ENCODE data around the gene PAF1.

The PAF1 gene

GRCh38 chr19:39390451-39390750, 505 bp downstream of the PAF1 start:
- H3K36me3 ChIP-seq (ENCODE audit: insufficient read depth, insufficient read length, low read length), result peaks cover 64% of the 10 kb centered on the region
- no peak for DNase-seq (ENCODE audit: low read depth, low spot score)
- TF ChIP-seq YY1 (IDR thresholded peaks at IDR 0.05; ENCODE audit: insufficient read depth, insufficient read length), result no peak
- no peak for TF ChIP-seq ZNF274 (IDR thresholded peaks at IDR 0.05; ENCODE audit: low read depth, low read length)
- TF ChIP-seq SUZ12 (IDR thresholded peaks at IDR 0.05; ENCODE audit: extremely low read depth, insufficient read depth, insufficient read length), result no peak

GRCh38 chr19:39389631-39390414, 1.1 kb downstream of the PAF1 start:
- H3K4me1 ChIP-seq (ENCODE audit: insufficient read depth, insufficient read length), result peaks cover 3% of the 10 kb centered on the region
- no peaks in the 10 kb centered on the region for H3K9me3 ChIP-seq (ENCODE audit: insufficient read depth, low read length)
- no peak for DNase-seq (ENCODE audit: low read depth, low spot score)
- TF ChIP-seq SUZ12 (IDR thresholded peaks at IDR 0.05; ENCODE audit: extremely low read depth, insufficient read depth, insufficient read length), result no peak
- TF ChIP-seq YY1 (IDR thresholded peaks at IDR 0.05; ENCODE audit: insufficient read depth, insufficient read length), result no peak
- TF ChIP-seq ZNF274 (IDR thresholded peaks at IDR 0.05; ENCODE audit: low read depth, low read length), result no peak
- H3K4me3 ChIP-seq (ENCODE audit: insufficient read length, low read depth), result peak overlapping the region; percentile 97
- no peaks in the 10 kb centered on the region for H3K27me3 ChIP-seq (ENCODE audit: insufficient read depth, insufficient read length)
- H3K36me3 ChIP-seq (ENCODE audit: insufficient read depth, insufficient read length, low read length), result peaks cover 64% of the 10 kb centered on the region
- peak overlapping the region; percentile 92 for H3K9ac ChIP-seq (ENCODE audit: insufficient read length, low read depth)

More at GRCh38 chr19:39390451-39390750, 505 bp downstream of the PAF1 start:
- peak overlapping the region; percentile 97 for H3K4me3 ChIP-seq (ENCODE audit: insufficient read length, low read depth)
- no peaks in the 10 kb centered on the region for H3K9me3 ChIP-seq (ENCODE audit: insufficient read depth, low read length)
- H3K9ac ChIP-seq (ENCODE audit: insufficient read length, low read depth), result peak overlapping the region; percentile 92
- no peaks in the 10 kb centered on the region for H3K4me1 ChIP-seq (ENCODE audit: insufficient read depth, insufficient read length)
- no peaks in the 10 kb centered on the region for H3K27me3 ChIP-seq (ENCODE audit: insufficient read depth, insufficient read length)

DNA sequence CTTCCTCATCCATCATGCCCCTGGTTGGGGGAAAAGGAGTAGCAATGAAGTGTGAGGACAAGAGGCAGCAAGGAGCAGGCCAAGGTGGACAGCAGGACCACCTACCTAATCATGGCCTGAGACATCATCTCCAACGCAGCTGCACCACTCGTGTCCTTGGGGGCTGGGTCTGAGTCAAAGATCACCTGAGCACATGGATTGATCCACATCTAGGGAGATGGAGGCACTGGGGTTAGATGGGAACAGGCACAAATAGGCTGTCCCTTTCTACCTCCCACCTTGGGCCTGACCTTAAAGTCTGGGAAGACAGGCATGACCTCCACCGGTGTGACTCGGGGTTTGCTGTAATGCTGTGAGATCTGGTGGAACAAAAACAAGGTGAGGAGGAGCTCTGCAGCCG, 2.2 kb downstream of the PAF1 start:
- no peak for DNase-seq (ENCODE audit: low read depth, low spot score)
- H3K9ac ChIP-seq (ENCODE audit: insufficient read length, low read depth), result no peak overlapping the region
- no peak for TF ChIP-seq SUZ12 (IDR thresholded peaks at IDR 0.05; ENCODE audit: extremely low read depth, insufficient read depth, insufficient read length)
- TF ChIP-seq ZNF274 (IDR thresholded peaks at IDR 0.05; ENCODE audit: low read depth, low read length), result no peak
- TF ChIP-seq YY1 (IDR thresholded peaks at IDR 0.05; ENCODE audit: insufficient read depth, insufficient read length), result no peak

GRCh38 chr19:39386557-39386956, 4.3 kb downstream of the PAF1 start:
- Histone ChIP-seq H3K36me3 (ENCODE audit: insufficient read depth, insufficient read length, low read length) (peaks cover 71% of the 10 kb centered on the region), H3K4me3 (ENCODE audit: insufficient read length, low read depth) (no peak overlapping the region), H3K4me1 (ENCODE audit: insufficient read depth, insufficient read length) (peaks cover 3% of the 10 kb centered on the region), H3K27me3 (ENCODE audit: insufficient read depth, insufficient read length) (no peaks in the 10 kb centered on the region), H3K9me3 (ENCODE audit: insufficient read depth, low read length) (no peaks in the 10 kb centered on the region), H3K9ac (ENCODE audit: insufficient read length, low read depth) (no peak overlapping the region)
- DNase-seq (ENCODE audit: low read depth, low spot score), result no peak
- TF ChIP-seq YY1 (IDR thresholded peaks at IDR 0.05; ENCODE audit: insufficient read depth, insufficient read length), result no peak
- TF ChIP-seq ZNF274 (IDR thresholded peaks at IDR 0.05; ENCODE audit: low read depth, low read length), result no peak
- TF ChIP-seq SUZ12 (IDR thresholded peaks at IDR 0.05; ENCODE audit: extremely low read depth, insufficient read depth, insufficient read length), result no peak

More for the DNA sequence above, 2.2 kb downstream of the PAF1 start:
- Histone ChIP-seq H3K4me3 (ENCODE audit: insufficient read length, low read depth) (no peak overlapping the region), H3K36me3 (ENCODE audit: insufficient read depth, insufficient read length, low read length) (peaks cover 66% of the 10 kb centered on the region), H3K27me3 (ENCODE audit: insufficient read depth, insufficient read length) (no peaks in the 10 kb centered on the region), H3K4me1 (ENCODE audit: insufficient read depth, insufficient read length) (peaks cover 3% of the 10 kb centered on the region), H3K9me3 (ENCODE audit: insufficient read depth, low read length) (no peaks in the 10 kb centered on the region)

DNA sequence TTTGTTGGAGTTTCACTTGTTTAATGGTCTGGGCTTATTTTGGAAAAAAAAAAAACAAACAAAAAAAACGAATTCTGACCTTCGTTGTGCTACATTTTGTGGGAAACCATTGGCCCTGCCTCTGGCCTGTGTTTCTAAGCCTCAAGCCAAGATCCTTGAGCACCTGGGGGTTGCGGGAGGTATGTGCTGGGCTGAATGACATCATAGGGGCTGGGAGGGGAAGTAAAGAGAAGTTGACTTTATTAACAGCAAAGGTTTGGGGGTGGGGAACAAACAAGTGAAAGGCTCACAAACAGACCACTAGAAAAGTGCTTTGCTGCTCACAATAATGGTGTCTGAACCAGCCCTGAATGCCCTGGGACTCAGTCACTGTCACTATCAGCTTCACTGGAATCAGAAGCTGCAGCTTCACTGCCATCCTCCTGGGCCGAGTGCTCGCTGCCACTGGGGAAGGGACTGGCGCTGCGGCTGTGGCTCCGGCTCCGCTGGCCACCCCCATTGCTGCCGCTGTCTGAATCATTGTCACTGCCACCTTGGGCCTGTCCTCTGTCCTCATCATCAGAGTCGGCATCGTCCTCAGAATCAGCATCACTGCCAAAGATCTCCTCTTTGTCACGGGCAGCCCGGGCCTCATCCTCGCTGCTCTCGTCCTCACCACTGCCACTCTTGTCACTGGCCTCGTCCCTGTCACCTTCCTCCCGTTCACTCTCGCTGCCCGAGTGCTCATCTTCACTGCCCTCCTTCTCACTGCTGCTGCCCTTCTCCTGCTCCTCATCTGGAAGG, 5.1 kb downstream of the PAF1 start:
- H3K36me3 ChIP-seq (ENCODE audit: insufficient read depth, insufficient read length, low read length), result peaks cover 78% of the 10 kb centered on the region
- TF ChIP-seq SUZ12 (IDR thresholded peaks at IDR 0.05; ENCODE audit: extremely low read depth, insufficient read depth, insufficient read length) (no peak), ZNF274 (IDR thresholded peaks at IDR 0.05; ENCODE audit: low read depth, low read length) (no peak), YY1 (IDR thresholded peaks at IDR 0.05; ENCODE audit: insufficient read depth, insufficient read length) (no peak)

DNA sequence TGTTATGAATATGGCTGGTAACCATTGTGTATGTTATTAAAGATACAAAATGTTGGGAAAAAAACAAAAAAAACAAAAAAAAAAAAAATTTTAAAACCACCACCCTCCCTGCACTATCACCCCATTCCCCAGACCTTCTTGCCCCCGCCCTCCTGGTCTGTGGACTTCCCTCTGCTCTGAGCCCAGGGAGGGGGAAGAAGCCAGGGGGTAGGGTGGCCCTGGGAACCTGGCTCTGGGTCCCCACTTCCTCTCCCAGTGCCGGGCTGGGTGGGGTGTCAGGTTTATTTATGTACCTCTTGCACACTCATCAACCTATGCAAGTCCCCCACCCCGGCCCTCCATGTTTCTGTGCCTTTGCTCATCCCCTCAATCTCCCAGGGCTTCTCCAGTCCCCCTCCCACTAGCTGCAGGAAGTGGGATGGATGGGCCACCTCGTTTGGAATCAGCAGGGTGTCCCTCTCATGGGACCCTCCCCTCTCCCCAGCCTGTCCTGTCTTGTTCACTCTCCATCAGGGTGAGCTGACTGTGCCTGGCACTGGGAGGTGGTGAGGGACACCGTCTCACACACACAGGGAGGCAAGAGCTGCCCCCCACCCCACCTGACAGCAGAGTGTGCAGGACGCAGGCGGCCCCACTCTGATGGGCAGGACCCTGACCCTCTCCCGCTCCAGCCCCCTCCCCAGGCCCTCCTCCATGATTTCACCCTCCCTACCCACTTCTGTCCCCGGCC, 5.9 kb downstream of the PAF1 start:
- Histone ChIP-seq H3K4me1 (ENCODE audit: insufficient read depth, insufficient read length) (peaks cover 3% of the 10 kb centered on the region), H3K27me3 (ENCODE audit: insufficient read depth, insufficient read length) (no peaks in the 10 kb centered on the region), H3K4me3 (ENCODE audit: insufficient read length, low read depth) (no peak overlapping the region), H3K9me3 (ENCODE audit: insufficient read depth, low read length) (no peaks in the 10 kb centered on the region), H3K9ac (ENCODE audit: insufficient read length, low read depth) (no peak overlapping the region), H3K36me3 (ENCODE audit: insufficient read depth, insufficient read length, low read length) (peaks cover 86% of the 10 kb centered on the region)
- TF ChIP-seq ZNF274 (IDR thresholded peaks at IDR 0.05; ENCODE audit: low read depth, low read length) (no peak), SUZ12 (IDR thresholded peaks at IDR 0.05; ENCODE audit: extremely low read depth, insufficient read depth, insufficient read length) (no peak), YY1 (IDR thresholded peaks at IDR 0.05; ENCODE audit: insufficient read depth, insufficient read length) (no peak)
- no peak for DNase-seq (ENCODE audit: low read depth, low spot score)

More for the DNA sequence above, 5.1 kb downstream of the PAF1 start:
- Histone ChIP-seq H3K9ac (ENCODE audit: insufficient read length, low read depth) (no peak overlapping the region), H3K9me3 (ENCODE audit: insufficient read depth, low read length) (no peaks in the 10 kb centered on the region), H3K4me1 (ENCODE audit: insufficient read depth, insufficient read length) (peaks cover 3% of the 10 kb centered on the region), H3K4me3 (ENCODE audit: insufficient read length, low read depth) (no peak overlapping the region), H3K27me3 (ENCODE audit: insufficient read depth, insufficient read length) (no peaks in the 10 kb centered on the region)
- DNase-seq (ENCODE audit: low read depth, low spot score), result no peak
